GM12865 (cell line): Measurements from ENCODE around the gene PIWIL4.

ENCODE experiments used
- DNase-seq: peaks from one replicate; pipeline ENCODE4 v3.0.0; 2010; ENCODE audit warnings: low read depth
- H3K4me3 ChIP-seq: 2 replicates; pipeline ENCODE4 v1.5.1; 2011; ENCODE audit warnings: mild to moderate bottlenecking, low read depth, low read length, control low read depth
- TF ChIP-seq, protein P1 (sequence below): IDR thresholded peaks from 2 replicates; pipeline ENCODE4 v1.5.1; 2011; ENCODE audit warnings: low read length, control low read depth, low read depth, inconsistent platforms; ENCODE audit not compliant: insufficient read depth; ENCODE audit errors: missing control alignments

PIWIL4 gene

DNA sequence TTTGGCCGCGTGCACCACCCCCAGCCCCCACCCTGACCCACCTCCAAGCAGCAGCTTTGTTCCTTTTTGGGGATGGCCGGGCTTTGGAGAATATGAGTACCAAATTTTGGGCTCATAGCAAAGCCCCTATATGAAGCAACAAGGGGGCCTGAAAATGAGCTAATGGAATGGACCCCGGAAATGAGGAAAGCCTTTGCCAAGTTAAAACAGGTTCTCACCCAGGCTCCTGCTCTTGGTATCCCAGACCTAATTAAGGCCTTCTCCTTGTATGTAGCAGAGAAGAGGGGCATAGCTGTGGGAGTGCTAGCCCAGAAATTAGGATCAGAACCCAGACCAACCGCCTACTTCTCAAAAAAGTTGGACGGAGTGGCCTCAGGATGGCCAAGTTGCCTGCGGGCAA is 87.0 kb downstream of the PIWIL4 start:
- TF ChIP-seq, protein P1, sequence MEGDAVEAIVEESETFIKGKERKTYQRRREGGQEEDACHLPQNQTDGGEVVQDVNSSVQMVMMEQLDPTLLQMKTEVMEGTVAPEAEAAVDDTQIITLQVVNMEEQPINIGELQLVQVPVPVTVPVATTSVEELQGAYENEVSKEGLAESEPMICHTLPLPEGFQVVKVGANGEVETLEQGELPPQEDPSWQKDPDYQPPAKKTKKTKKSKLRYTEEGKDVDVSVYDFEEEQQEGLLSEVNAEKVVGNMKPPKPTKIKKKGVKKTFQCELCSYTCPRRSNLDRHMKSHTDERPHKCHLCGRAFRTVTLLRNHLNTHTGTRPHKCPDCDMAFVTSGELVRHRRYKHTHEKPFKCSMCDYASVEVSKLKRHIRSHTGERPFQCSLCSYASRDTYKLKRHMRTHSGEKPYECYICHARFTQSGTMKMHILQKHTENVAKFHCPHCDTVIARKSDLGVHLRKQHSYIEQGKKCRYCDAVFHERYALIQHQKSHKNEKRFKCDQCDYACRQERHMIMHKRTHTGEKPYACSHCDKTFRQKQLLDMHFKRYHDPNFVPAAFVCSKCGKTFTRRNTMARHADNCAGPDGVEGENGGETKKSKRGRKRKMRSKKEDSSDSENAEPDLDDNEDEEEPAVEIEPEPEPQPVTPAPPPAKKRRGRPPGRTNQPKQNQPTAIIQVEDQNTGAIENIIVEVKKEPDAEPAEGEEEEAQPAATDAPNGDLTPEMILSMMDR = no peak
- no peak for DNase-seq
- H3K4me3 ChIP-seq = no peak overlapping the region

DNA sequence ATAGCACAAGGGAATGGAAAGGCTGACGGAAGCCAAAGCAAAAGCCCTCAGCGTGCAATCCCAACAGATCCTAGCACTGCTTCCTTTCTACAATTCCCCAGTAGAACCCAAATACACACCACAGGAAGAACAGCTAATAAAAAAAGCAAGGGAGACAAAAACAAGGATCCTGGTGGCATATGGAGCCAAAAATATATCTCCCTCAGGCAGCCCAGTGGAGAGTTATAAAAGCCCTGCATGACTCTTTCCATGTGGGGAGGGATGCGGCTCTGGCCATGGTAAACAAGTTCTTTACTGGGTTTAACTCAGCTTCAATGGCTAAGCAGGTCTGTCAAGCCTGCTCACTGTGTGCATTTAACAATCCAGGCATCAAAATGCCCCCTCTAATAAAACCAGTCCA is 88.1 kb downstream of the PIWIL4 start:
- no peak overlapping the region for H3K4me3 ChIP-seq
- TF ChIP-seq, protein P1 = no peak

DNA sequence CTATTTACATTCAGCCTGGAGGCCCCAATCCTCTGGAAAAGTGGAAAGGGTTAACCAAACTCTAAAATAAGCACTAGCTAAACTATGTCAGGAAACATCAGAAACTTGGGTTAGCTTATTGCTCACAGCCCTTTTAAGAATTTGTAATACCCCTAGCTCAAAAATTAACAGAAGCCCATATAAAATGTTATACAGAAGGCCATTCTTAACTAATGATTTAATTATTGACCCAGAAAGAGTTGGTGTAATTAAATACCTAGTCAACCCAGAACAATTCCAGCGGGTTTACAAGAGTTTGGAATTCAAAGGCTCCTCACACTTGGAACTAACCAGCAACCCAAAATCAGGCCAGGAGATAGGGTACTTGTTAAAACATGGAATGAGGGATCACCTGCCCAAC is 88.8 kb downstream of the PIWIL4 start:
- TF ChIP-seq, protein P1 = no peak
- no peak for DNase-seq
- no peak overlapping the region for H3K4me3 ChIP-seq

More for the DNA sequence above, 88.1 kb downstream of the PIWIL4 start:
- no peak for DNase-seq

DNA sequence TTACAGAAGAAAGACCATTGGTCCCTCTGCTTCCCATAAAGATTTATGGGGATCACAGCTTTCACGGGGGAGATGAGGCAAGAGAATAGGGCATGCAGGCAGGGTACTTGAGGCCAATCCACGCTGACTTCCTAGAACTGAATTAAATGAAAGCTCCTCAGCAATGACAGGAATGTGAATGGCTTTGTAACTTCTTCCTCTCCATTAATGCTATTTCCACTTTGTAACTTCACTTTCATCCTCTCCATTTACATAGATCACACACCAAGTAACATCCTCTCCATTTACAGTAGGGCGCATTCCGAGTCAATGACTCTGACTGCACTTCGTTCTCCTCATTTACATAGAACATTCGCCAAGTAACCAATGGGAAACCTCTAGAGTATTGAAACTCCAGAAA is 89.8 kb downstream of the PIWIL4 start:
- no peak for DNase-seq
- H3K4me3 ChIP-seq = no peak overlapping the region
- TF ChIP-seq, protein P1 = no peak

DNA sequence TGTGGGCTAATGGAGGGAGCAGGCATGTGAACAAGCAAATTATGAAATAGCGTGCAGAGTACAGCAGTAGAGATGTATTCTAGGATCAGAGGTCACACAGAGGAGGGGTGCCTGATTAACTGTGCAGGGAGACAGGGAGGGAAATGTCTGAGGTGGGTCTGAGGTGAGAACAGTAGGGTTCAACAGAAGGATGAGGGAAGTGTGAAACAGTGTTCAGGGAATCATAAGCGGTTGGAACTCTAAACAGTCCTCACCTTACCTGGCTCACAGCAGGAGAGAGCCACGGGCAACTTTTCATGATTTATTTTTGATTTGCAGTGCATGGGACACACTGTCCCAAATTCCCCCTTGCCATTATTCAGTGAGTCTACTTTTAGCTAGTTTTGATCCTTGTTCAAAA is 90.5 kb downstream of the PIWIL4 start:
- no peak overlapping the region for H3K4me3 ChIP-seq
- no peak for DNase-seq
- TF ChIP-seq, protein P1 = no peak

DNA sequence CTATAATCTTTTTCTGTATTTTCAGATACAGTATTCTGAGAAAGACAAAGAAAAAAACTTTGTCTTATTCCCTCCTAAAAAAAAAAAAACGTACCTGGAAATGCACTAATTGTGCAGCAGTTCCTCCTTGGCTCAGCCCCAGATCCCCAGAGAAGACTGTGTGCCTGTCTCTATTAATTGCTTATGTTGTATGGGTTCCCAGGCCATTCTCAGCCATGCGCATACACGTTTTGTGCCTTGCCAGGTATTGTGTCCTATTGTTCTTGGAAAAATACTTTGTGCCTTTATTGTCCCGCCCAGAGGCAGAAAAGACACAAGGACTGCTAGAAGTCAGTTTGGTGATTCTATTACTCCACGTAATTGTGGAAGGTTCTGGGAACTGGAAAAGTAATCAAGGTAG is 91.2 kb downstream of the PIWIL4 start:
- DNase-seq = no peak
- TF ChIP-seq, protein P1 = no peak
- no peak overlapping the region for H3K4me3 ChIP-seq

DNA sequence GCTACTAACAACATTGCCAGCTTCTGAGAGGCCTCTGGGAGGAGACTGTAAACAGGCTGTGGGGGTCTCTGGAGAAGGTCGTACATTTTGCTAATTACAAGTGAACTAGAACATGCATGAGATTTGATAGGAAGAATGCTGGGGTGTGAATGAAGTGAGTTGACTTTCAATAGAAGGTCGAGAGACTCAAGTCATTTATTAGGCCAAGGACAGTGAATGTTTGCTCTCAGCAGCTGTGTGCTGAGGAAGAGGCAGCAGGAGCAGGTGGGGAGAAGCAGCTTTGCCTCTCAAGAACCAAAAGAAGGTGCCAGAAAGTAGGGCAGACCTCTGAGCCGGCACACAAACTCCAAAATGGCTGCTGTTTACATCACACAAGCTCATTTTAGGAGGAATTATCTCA is 91.7 kb downstream of the PIWIL4 start:
- no peak overlapping the region for H3K4me3 ChIP-seq
- TF ChIP-seq, protein P1 = no peak
- no peak for DNase-seq
